Anterior cingulate cortex (tissue), 58 donors: Measurements from ENCODE around the gene CDC42.
"Not testable (repeated sequence)": the region's sequence is repeated elsewhere in the genome, so short reads cannot be mapped to it uniquely, and the experiment has no call there.

Experiments used
- DNase-seq, 58 donors: peaks; one replicate each; lab custom pipeline; 2025; lab: John Stamatoyannopoulos, UW

CDC42 gene

GRCh38 chr1:22034834-22035233, 17.7 kb upstream of the CDC42 start:
- not testable (repeated sequence) for DNase-seq

- DNase-seq = no peak
These were observed 15.0 kb upstream of the CDC42 start for GRCh38 chr1:22037520-22037919.

GRCh38 chr1:22038036-22038435, 14.5 kb upstream of the CDC42 start:
- DNase-seq = peak in 27 of 58 donors; percentile 10 to 73 (median 26)

- peak in 12 of 58 donors; percentile 5 to 38 (median 12) for DNase-seq
These were observed 12.8 kb upstream of the CDC42 start for GRCh38 chr1:22039594-22040285.

GRCh38 chr1:22040286-22040623, 12.3 kb upstream of the CDC42 start:
- DNase-seq = no peak

- DNase-seq = no peak
These were observed 11.0 kb upstream of the CDC42 start for GRCh38 chr1:22041505-22041904.

GRCh38 chr1:22043198-22043769, 9.2 kb upstream of the CDC42 start:
- DNase-seq = no peak

GRCh38 chr1:22044690-22045420, 7.7 kb upstream of the CDC42 start:
- DNase-seq = peak in 9 of 58 donors; percentile 1 to 60 (median 7)

- DNase-seq = no peak
These were observed 6.8 kb upstream of the CDC42 start for GRCh38 chr1:22045604-22046228.

- peak in 16 of 58 donors; percentile 3 to 53 (median 15) for DNase-seq
These were observed 3.9 kb upstream of the CDC42 start for GRCh38 chr1:22048351-22049192.

GRCh38 chr1:22050330-22050729, 2.2 kb upstream of the CDC42 start:
- no peak for DNase-seq

- no peak for DNase-seq
These were observed 848 bp upstream of the CDC42 start for GRCh38 chr1:22051607-22052114.

GRCh38 chr1:22053017-22053860, 730 bp downstream of the CDC42 start:
- DNase-seq = peak in 49 of 58 donors; percentile 11 to 72 (median 50)

GRCh38 chr1:22053861-22054770, 1.6 kb downstream of the CDC42 start:
- DNase-seq = no peak

- DNase-seq = no peak
These were observed 3.0 kb downstream of the CDC42 start for GRCh38 chr1:22055463-22055862.

GRCh38 chr1:22056043-22056442, 3.5 kb downstream of the CDC42 start:
- DNase-seq = no peak

GRCh38 chr1:22056936-22057335, 4.4 kb downstream of the CDC42 start:
- no peak for DNase-seq

GRCh38 chr1:22057861-22058260, 5.4 kb downstream of the CDC42 start:
- DNase-seq = no peak
